Muscle of back (tissue), 13 donors: ENCODE measurements around the gene ZNF836. TPM values are rescaled to one million over a fixed set of nuclear protein-coding genes. Genes with fewer than 3 reads are reported as not detected.
"Not testable (repeated sequence)": the region's sequence is repeated elsewhere in the genome, so short reads cannot be mapped to it uniquely, and the experiment has no call there.

Experiments
- DNase-seq, 3 donors: peaks; one replicate each; pipeline versions ENCODE4 v3.0.0 to v3.0.0-alpha.2; 2013
- long read RNA-seq, 9 donors: transcript quantifications; one replicate each; lab custom pipeline, GENCODE V29; 2026
- polyA plus RNA-seq, 10 donors: library from polyadenylated mRNA; unstranded; fragments of 120-200 nt; gene quantifications; one replicate each; pipeline ENCODE4 v1.2.1, GENCODE V29; 2013; ENCODE audit not compliant: insufficient read length in 10 of 10

Gene ZNF836
- 10 to 100 TPM in 2 of 10 donors, 1 to 10 TPM in 8; 5.9 to 10.9 (median 8.6) TPM for polyA plus RNA-seq
- long read RNA-seq, donor 1, partial matches to known transcripts = 0 of 1 reads
- long read RNA-seq, donor 1, other reads (novel, unspliced or antisense) = 0 of 1 reads
- long read RNA-seq, donor 2 = 0 reads
- long read RNA-seq, donor 3 = 0 reads
- long read RNA-seq, donor 4 = 0 reads
- long read RNA-seq, donor 5 = 0 reads
- long read RNA-seq, donor 6 = 0 reads
- long read RNA-seq, donor 7, partial matches to known transcripts = 0 of 1 reads
- long read RNA-seq, donor 7, other reads (novel, unspliced or antisense) = 0 of 1 reads
- long read RNA-seq, donor 8 = 0 reads
- long read RNA-seq, donor 9 = 0 reads

GRCh38 chr19:52171321-52172169 lies at the start of gene ZNF836:
TSS of gene ZNF836 (minus strand) at chr19:52171621. CDS start at chr19:52168072, 3,549 bp downstream.
- peak; percentile 73 to 91 (median 85) for DNase-seq

DNA sequence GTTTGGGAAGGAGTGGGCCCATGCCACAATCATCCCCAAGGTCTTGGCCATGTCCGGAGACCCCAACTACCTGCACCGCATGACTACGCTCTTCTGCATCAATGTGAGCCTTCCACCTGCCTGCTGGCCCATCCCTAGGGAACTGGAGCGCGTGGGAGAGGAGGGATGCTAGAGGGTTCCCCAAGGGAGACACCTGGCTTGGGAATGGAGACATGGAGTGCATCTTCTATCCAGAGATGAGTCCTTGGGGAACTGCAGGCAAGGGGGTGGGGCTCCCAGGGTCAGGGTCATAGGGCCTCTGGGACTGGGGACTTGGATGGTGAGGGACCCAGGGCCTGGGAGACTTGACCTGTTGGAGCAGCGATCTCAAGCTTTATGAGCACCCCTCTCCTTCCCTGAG lies 49.6 kb upstream of the ZNF836 start:
- no peak for DNase-seq

GRCh38 chr19:52219611-52220010 lies 48.2 kb upstream of the ZNF836 start:
- peak; percentile 49 to 55 (median 53) for DNase-seq

DNA sequence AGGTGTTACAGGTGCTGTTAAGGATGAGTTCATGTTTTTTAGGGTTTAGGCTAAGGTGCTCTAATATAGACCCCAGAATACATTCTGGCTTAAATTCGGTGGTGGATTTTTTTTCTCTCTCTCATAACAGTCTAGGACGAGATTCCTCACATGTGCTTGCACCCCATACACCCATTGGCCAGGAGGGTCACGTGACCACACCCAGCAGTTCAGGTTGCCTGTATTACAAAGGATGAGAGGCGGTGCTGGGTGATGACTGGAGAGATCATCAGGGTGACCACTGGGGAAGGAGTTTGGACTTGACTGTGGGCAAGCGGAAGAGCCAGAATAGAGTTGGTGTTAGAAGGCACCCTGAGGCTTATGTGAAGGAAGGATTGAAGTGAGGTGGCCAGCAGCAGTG lies 46.2 kb upstream of the ZNF836 start:
- no peak for DNase-seq

DNA sequence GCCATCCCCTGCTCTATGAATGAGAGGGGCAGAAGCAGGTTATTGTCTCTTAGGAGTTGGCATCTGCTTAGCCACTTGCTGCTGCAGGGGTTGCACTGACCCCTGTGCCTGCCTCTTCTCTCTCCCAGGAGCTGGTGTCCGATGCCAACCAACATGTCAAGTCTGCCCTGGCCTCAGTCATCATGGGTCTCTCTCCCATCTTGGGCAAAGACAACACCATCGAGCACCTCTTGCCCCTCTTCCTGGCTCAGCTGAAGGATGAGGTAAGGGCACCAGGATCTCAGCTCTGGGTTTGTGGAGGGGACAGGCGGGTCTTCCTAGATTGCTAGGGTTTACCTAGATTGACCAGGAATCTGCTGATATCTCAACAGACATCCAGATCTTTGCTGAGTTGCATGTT lies 45.0 kb upstream of the ZNF836 start:
- no peak for DNase-seq

- DNase-seq = no peak
Observed at GRCh38 chr19:52214241-52214640, 42.8 kb upstream of the ZNF836 start.

- DNase-seq = no peak
Observed at GRCh38 chr19:52212572-52213255, 41.3 kb upstream of the ZNF836 start.

DNA sequence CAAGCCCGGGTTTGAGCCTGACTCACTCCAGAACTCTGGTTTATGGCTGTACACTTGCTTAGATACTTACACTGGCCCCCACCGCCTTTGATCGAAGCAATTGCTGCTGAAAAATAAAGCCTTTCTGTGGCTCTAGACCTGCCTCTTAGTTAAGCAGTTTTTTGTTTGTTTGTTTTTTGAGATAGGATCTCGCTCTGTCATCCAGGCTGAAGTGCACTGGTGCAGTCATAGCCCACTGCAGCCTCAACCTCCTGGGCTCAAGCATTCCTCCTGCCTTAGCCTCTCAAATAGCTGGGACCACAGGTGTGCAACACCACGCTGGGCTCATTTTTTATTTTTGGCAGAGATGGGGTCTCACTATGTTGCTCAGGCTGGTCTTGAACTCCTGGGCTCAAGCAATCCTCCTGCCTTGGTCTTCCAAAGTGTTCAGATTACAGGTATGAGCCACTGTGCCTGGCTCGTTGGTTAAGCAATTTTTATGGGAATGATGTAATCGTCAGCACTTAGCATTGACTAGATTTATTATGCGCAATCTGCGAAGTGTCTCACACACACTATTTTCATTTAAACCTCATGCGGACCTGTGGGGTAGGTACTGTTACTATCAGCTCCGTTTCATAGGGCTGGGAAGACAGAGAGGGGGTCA lies 40.6 kb upstream of the ZNF836 start:
- no peak for DNase-seq

GRCh38 chr19:52211203-52211602 lies 39.8 kb upstream of the ZNF836 start:
- no peak for DNase-seq

- no peak for DNase-seq
Observed at GRCh38 chr19:52206481-52206880, 35.1 kb upstream of the ZNF836 start.

DNA sequence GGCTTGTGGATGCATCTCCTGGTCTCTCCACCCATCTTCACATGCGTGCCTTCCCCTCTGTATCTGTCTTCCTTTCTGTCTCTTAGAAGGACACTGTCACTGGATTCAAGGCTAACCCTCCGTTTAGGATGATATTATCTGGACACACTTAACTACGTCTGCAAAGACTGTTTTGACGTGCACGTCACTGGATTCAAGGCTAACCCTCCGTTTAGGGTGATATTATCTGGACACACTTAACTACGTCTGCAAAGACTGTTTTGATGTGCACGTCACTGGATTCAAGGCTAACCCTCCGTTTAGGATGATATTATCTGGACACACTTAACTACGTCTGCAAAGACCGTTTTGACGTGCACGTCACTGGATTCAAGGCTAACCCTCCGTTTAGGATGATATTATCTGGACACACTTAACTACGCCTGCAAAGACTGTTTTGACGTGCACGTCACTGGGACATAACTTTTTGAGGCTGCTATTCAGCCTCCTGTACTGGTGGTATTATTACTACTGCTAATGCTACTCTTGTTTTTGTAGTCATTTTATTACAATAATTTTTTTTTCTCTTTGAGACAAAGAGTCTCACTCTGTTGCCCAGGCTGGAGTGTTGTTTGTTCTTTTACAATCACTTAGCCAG lies 29.5 kb upstream of the ZNF836 start:
- not testable (repeated sequence) for DNase-seq

GRCh38 chr19:52200044-52200443 lies 28.6 kb upstream of the ZNF836 start:
- DNase-seq = peak in 1 of 3 donors; percentile 38

GRCh38 chr19:52198678-52199077 lies 27.3 kb upstream of the ZNF836 start:
- DNase-seq = no peak

GRCh38 chr19:52197964-52198363 lies 26.5 kb upstream of the ZNF836 start:
- no peak for DNase-seq

GRCh38 chr19:52196256-52196967 lies 25.0 kb upstream of the ZNF836 start:
- DNase-seq = no peak

- DNase-seq = no peak
Observed at GRCh38 chr19:52191951-52192350, 20.5 kb upstream of the ZNF836 start.

DNA sequence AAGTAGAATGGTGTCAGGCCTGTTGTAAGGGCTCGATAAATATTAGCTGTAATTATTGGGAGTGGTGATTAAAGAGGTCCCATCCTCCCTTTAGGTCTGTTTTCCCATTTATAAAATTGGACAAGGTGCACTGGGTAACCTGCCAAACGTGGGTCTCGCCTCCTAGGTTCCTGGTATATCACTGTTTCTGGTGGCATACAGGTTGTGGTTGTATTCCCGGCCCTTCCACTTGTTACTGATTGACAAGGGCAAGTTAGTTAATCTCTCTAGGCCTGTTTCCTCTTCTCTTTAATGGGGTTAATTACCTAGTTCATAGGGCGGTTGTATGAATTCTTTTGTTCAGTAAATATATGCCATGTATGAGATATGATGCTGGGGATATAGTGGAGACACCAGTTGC lies 20.0 kb upstream of the ZNF836 start:
- no peak for DNase-seq

GRCh38 chr19:52190487-52191293 lies 19.3 kb upstream of the ZNF836 start:
- DNase-seq = peak in 1 of 3 donors; percentile 35

GRCh38 chr19:52189735-52190486 lies 18.5 kb upstream of the ZNF836 start, which contains the start of gene PPP2R1A:
TSS of gene PPP2R1A (plus strand) at chr19:52190052. CDS start at chr19:52190097, 45 bp downstream.
- peak; percentile 100 for DNase-seq
